ENCODE results near the gene FBLN7.

GRCh38 chr2:112229348-112229747 is 91.2 kb downstream of the FBLN7 start:
- no peak for TF ChIP-seq POLR2A (IDR thresholded peaks at IDR 0.05)
- TF ChIP-seq CTCF (IDR thresholded peaks at IDR 0.05): no peak

Measured in testis (tissue), 2 donors.